Testis (tissue), 3 donors: ENCODE data around the gene CD9. TPM values are rescaled to one million over a fixed set of nuclear protein-coding genes. Genes with fewer than 3 reads are reported as not detected.
"Not testable (repeated sequence)": the region's sequence is repeated elsewhere in the genome, so short reads cannot be mapped to it uniquely, and the experiment has no call there.

Experiments used
- DNase-seq: peaks from one replicate; pipeline ENCODE4 v3.0.0-alpha.2; 2019
- H3K27ac ChIP-seq, 2 donors: fragments of 200-600 bp; sonication (generic); one replicate each; pipeline ENCODE4 v1.5.1; 2019
- H3K27me3 ChIP-seq: fragments of 200-600 bp; sonication (generic); one replicate; pipeline ENCODE4 v1.5.1; 2019
- H3K36me3 ChIP-seq: fragments of 200-600 bp; sonication (generic); one replicate; pipeline ENCODE4 v1.5.1; 2017; ENCODE audit warnings: low read depth; ENCODE audit errors: missing control alignments
- H3K4me1 ChIP-seq: fragments of 200-600 bp; sonication (generic); one replicate; pipeline ENCODE4 v1.5.1; 2019
- H3K4me3 ChIP-seq, 2 donors: fragments of 200-600 bp; sonication (generic); one replicate each; pipeline ENCODE4 v1.5.1; 2017 to 2019
- H3K9me3 ChIP-seq: fragments of 200-600 bp; sonication (generic); one replicate; pipeline ENCODE4 v1.5.1; 2017
- POLR2A ChIP-seq: fragments of 450-650 bp; IDR thresholded peaks from one replicate; pipeline ENCODE4 v1.6.1; 2017; ENCODE audit warnings: antibody characterized with exemption, mild to moderate bottlenecking, moderate library complexity
- WGBS, 2 donors: methylation state at CpG; one replicate each; pipeline ENCODE4 v1.1.5; 2018; 5-methylcytosine and 5-hydroxymethylcytosine counted together
- intact Hi-C: fragments of 100-400 bp; cut with DNase I; formaldehyde crosslinking; loops from one replicate; pipeline ENCODE4 v1.15.1; 2023; ENCODE audit warnings: low total_unique reads
- polyA plus RNA-seq: library from polyadenylated mRNA; stranded (reverse); fragments of 350-450 nt; fragmentation: Illumina TruSeq; extraction: RNeasy Lipid Tissue Mini Kit (QIAGEN cat#74804); gene quantifications from one replicate; pipeline ENCODE4 v1.2.3, GENCODE V29; 2014; ENCODE audit warnings: low read depth, low replicate concordance; ENCODE audit not compliant: insufficient read depth
- total RNA-seq, 2 donors: library from RNA; depleted of rRNA; stranded (reverse); fragments of >200 nt; gene quantifications; one replicate each; pipeline ENCODE4 v1.2.3, GENCODE V29; 2016
- TF ChIP-seq, protein P1 (sequence below), 3 experiments: fragments of 450-650 bp in 2 of 3; fragments of 200-600 bp in 1 of 3; sonication (generic) in 1 of 3; IDR thresholded peaks; one replicate each; pipeline ENCODE4 v1.5.1; 2016 to 2019; ENCODE audit warnings: antibody characterized with exemption in 3 of 3, mild to moderate bottlenecking in 2 of 3, moderate library complexity in 1 of 3

CD9 gene
- total and polyA plus RNA-seq, 3 donors from 2014 or later: 31.2 to 94.2 (median 53.1) TPM

DNA sequence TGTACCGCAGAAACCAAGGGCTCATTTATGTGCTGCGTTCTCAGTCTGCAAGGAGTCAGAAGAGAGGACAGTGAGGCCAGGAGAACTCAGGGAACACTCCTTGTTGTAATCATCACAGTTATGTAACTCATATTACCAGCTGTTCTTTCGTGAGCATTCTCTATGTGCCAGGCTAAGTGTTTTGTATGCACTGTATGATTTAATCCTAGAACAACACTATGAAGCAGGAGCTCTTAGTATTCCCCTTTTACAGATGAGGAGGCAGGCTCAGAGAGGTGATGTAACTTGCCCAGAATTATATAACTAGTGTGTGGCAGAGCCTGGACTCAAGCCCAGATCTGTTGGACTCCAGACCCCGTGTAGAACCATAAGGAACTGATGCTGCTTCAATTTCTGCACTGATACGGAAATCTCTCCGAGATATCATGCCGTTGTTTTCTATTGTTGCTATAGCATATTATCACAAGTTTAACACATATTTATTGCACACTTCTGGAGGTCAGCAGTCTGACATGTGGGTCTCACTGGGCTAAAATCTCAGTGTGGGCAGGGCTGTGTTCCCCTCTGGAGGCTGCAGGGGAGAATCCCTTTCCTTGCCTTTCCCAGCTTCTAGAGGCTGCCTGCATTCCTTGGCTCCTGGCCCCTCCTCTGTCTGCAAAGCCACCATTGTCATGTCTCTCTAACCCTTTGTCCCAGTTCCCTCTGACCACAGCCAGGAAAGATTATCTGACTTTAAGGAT lies 16.3 kb upstream of the CD9 start:
- no peaks in the 10 kb centered on the region for H3K36me3 ChIP-seq
- peaks cover 29% of the 10 kb centered on the region for H3K4me1 ChIP-seq
- TF ChIP-seq, protein P1, sequence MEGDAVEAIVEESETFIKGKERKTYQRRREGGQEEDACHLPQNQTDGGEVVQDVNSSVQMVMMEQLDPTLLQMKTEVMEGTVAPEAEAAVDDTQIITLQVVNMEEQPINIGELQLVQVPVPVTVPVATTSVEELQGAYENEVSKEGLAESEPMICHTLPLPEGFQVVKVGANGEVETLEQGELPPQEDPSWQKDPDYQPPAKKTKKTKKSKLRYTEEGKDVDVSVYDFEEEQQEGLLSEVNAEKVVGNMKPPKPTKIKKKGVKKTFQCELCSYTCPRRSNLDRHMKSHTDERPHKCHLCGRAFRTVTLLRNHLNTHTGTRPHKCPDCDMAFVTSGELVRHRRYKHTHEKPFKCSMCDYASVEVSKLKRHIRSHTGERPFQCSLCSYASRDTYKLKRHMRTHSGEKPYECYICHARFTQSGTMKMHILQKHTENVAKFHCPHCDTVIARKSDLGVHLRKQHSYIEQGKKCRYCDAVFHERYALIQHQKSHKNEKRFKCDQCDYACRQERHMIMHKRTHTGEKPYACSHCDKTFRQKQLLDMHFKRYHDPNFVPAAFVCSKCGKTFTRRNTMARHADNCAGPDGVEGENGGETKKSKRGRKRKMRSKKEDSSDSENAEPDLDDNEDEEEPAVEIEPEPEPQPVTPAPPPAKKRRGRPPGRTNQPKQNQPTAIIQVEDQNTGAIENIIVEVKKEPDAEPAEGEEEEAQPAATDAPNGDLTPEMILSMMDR (IDR thresholded peaks at IDR 0.05): no peak
- TF ChIP-seq POLR2A: no peak
- no peak overlapping the region for H3K27ac ChIP-seq
- no peak overlapping the region for H3K4me3 ChIP-seq
- no peaks in the 10 kb centered on the region for H3K27me3 ChIP-seq
- intact Hi-C loops: no loop called here
- H3K9me3 ChIP-seq: no peaks in the 10 kb centered on the region
- 68 to 77% methylated on average over 7 of the region's 7 CpGs for WGBS, 2 donors
- no peak for DNase-seq

DNA sequence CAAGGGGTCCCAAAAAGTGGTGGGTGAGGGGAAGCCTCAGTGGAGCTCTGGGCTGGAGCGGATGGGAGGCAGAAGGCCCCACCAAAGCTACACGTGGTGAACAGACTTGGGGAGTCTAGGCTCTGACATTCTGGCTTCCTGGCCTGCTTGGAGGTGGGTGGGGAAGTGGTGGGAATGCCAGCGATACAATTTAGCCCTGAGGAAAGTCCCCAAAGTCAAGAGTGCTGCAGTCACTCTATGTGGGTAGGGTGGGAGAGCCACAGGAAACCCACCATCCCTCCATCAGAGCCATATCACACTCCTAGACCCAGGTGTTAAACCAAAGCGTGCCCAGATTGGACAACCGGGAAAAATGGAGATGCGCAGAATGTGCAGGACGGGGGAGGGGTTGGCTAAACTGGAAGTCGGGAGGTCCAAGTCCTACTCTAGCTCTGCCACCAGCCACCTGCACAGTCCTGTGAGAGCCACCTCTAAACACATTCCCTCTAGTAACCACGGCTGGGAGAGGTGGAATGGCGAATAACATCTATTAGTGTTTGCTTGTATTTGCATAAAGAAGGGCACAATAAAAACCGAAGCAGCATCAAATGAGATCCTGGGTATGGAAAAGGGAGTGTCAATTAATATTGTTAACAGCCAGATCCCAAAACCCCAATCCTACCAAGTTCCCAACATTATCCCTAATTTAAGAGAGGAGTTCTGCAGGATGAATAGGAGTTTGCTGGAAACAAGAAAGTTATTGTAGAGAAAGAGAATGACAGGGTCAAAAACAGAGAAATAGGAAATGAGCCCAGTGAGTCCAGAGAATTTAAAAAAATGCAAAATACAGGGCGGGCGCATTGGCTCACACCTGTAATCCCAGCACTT lies 14.0 kb upstream of the CD9 start:
- H3K4me3 ChIP-seq: no peak overlapping the region
- no peak overlapping the region for H3K27ac ChIP-seq
- no peaks in the 10 kb centered on the region for H3K9me3 ChIP-seq
- intact Hi-C loops: no loop called here
- H3K27me3 ChIP-seq: no peaks in the 10 kb centered on the region
- TF ChIP-seq, protein P1 (IDR thresholded peaks at IDR 0.05): no peak
- no peak for TF ChIP-seq POLR2A
- no peaks in the 10 kb centered on the region for H3K36me3 ChIP-seq
- 87 to 93% methylated on average over 13 of the region's 13 CpGs for WGBS, 2 donors
- H3K4me1 ChIP-seq: peaks cover 19% of the 10 kb centered on the region
- no peak for DNase-seq

DNA sequence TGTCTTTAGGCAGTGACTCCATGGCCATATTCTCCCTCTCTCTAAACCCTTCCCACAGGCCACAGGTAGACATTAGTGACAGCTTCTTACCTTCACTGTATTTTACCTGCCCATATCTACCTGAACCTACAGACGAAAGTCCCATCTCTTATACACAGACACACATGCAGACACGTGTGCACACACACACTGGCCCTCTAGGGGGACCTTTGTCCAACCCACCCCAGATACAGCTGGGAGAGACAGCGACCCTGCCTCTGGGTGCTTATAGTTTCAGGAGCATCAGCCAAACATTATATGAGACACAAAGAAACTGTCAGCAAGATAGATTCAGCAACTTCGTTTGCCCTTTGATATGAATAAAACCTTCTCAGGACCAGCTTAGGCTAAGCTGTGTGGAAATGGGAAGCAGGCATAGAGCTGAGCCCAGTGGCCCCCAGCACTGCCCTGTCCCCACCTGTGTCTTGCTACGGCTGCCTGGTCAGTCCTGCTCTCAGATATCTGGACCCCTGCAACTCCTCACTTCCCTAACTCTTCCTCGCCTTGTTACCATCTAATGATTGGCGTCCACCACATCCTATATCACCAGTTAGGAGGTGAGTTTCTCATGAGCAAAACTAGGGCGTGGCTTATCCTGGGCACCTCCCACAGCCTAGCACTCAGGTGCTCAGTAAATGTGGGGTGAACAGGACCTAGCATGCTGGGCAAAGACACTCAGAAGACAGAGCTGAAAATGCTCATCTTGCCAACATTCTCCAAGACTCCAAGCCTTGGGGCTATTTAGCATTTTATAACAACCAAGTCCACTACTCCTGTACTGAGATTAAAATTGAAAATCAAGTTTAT lies 12.0 kb upstream of the CD9 start:
- intact Hi-C loops: no loop called here
- Histone ChIP-seq H3K4me3 (no peak overlapping the region), H3K27ac (no peak overlapping the region), H3K27me3 (no peaks in the 10 kb centered on the region), H3K9me3 (no peaks in the 10 kb centered on the region), H3K4me1 (no peaks in the 10 kb centered on the region), H3K36me3 (no peaks in the 10 kb centered on the region)
- TF ChIP-seq, protein P1 (IDR thresholded peaks at IDR 0.05): no peak
- TF ChIP-seq POLR2A: no peak
- no peak for DNase-seq
- WGBS, 2 donors: 92 to 94% methylated on average over 8 of the region's 8 CpGs

DNA sequence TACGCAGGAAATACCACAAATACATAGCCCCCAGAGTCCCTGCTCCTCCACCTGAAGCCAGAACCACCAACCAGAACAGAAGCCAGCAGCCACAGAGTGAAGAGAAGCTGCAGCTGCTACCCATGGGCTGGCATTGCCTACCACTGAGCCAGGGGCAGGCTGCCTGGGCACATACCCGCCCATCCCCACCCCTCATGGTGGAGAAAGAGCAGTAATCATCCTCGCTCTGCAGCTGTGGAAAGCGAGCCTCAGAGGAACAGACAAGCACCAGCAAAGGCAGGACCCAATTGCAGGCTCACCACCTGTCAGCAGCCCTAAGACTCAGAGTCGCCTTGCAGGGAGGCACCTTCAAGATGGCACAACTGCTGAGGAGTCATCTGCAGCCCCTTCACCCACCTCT lies 11.2 kb upstream of the CD9 start:
- Histone ChIP-seq H3K9me3 (no peaks in the 10 kb centered on the region), H3K4me1 (no peaks in the 10 kb centered on the region), H3K27me3 (no peaks in the 10 kb centered on the region), H3K27ac (no peak overlapping the region), H3K36me3 (no peaks in the 10 kb centered on the region), H3K4me3 (no peak overlapping the region)
- DNase-seq: no peak
- intact Hi-C loops: no loop called here
- WGBS, 2 donors: 85 to 94% methylated on average over 5 of the region's 5 CpGs
- no peak for TF ChIP-seq POLR2A
- TF ChIP-seq, protein P1 (IDR thresholded peaks at IDR 0.05): no peak

DNA sequence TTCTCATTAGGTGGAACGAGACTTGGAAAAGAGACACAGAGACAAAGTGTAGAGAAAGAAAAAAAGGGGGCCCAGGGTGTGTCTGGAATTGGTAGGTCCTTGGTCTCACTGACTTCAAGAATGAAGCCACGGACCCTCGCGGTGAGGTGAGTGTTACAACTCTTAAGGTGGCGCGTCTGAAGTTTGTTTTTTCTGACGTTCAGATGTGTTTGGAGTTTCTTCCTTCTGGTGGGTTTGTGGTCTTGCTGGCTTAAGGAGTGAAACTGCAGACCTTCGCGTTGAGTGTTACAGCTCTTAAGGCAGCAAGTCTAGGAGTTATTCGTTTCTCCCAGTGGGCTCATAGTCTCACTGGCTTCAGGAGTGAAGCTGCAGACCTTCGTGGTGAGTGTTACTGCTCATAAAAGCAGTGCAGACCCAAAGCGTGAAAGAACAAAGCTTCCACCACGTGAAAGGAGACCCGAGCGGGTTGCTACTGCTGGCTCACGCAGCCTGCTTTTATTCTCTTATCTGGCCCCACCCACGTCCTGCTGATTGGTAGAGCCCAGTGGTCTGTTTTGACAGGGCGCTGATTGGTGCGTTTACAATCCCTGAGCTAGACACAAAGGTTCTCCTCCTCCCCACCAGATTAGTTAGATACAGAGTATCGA lies 10.1 kb upstream of the CD9 start:
- H3K4me3 ChIP-seq, H3K27ac ChIP-seq, H3K36me3 ChIP-seq, H3K4me1 ChIP-seq, H3K9me3 ChIP-seq, DNase-seq, H3K27me3 ChIP-seq: not testable (repeated sequence)
- intact Hi-C loops: loop anchor here (10.0 kb wide), 1 partner anchor 125 kb away; no protein-coding TSS in a partner anchor
- 78% methylated on average over 19 to 20 of the region's 20 CpGs for WGBS, 2 donors

DNA sequence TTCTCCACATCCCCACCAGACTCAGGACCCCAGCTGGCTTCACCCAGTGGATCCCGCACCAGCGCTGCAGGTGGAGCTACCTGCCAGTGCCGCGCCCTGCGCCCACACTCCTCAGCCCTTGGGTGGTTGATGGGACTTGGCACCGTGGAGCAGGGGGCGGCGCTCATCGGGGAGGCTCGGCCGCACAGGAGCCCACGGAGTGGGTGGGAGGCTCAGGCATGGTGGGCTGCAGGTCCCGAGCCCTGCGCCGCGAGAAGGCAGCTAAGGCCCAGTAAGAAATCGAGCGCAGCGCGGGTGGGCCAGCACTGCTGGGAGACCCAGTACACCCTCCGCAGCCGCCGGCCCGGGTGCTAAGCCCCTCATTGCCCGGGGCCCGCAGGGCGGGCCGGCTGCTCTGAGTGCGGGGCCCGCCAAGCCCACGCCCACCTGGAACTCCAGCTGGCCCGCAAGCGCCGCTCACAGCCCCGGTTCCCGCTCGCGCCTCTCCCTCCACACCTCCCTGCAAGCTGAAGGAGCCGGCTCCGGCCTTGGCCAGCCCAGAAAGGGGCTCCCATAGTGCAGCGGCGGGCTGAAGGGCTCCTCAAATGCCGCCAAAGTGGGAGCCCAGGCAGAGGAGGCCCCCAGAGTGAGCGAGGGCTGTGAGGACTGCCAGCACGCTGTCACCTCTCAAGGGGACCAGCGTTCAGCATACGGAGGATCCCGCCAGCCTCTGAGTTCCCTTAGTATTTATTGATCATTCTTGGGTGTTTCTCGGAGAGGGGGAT lies 9.3 kb upstream of the CD9 start:
- not testable (repeated sequence) for H3K4me3 ChIP-seq, H3K27me3 ChIP-seq, DNase-seq, H3K4me1 ChIP-seq, H3K27ac ChIP-seq, H3K9me3 ChIP-seq, H3K36me3 ChIP-seq
- intact Hi-C loops: loop anchor here (10.0 kb wide), 1 partner anchor 126 kb away; no protein-coding TSS in a partner anchor
- 93 to 94% methylated on average over 3 to 49 of the region's 49 CpGs for WGBS, 2 donors
